K562 (cell line): ENCODE data around the gene FLAD1. TPM values are rescaled to one million over a fixed set of nuclear protein-coding genes. Genes with fewer than 3 reads are reported as not detected.

Experiments used
- ATAC-seq: fragments of 200-7000 bp; cut with Tn5 transposase; 3 replicates; pipeline ENCODE4 v1.9.1; 2020; ENCODE audit warnings: moderate library complexity
- BruUV-seq: library from RNA; stranded (reverse); fragments of 400-500 nt; replicated peaks from 2 replicates; lab custom pipeline; 2021; lab: Mats Ljungman, UMichigan
- CTCF ChIA-PET: fragments of 300-600 bp; formaldehyde crosslinking; extraction: SDS; loops from one replicate; lab custom pipeline; 2021; ENCODE audit warnings: low intra/inter-chr PET ratio; lab: Yijun Ruan, JAX
- POLR2A ChIA-PET: fragments of 300-600, 350-650 bp; sonication (Branson Sonifier 250); formaldehyde crosslinking; extraction: SDS; loops from one replicate; lab custom pipeline; 2021; ENCODE audit warnings: antibody characterized with exemption, inconsistent platforms; lab: Yijun Ruan, JAX
- DNase-seq, 4 experiments: peaks; one replicate each; pipeline versions ENCODE4 v3.0.0 to v3.0.0-alpha.2; 2011 to 2018; ENCODE audit warnings: low spot score in 3 of 4, mixed read lengths in 3 of 4; ENCODE audit errors: extremely low read depth in 1 of 4
- FAIRE-seq: peaks from 2 replicates; lab custom pipeline; 2011; peaks lifted over from hg19 to GRCh38; lab: Jason Lieb, UNC
- H2AFZ ChIP-seq: 2 replicates; pipeline ENCODE4 v1.6.0; 2011; ENCODE audit warnings: low read depth, low read length, control low read depth, inconsistent platforms
- H3K27ac ChIP-seq: fragments of 200-600 bp; 3 replicates; pipeline ENCODE4 v1.8.0; 2011; ENCODE audit warnings: low read depth, mild to moderate bottlenecking, control low read depth, inconsistent platforms, low read length, moderate library complexity, mixed read lengths; ENCODE audit errors: extremely low read depth
- H3K27me3 ChIP-seq, 2 experiments: fragments of 300-600 bp in 1 of 2; 2 replicates in 1 of 2; 3 replicates in 1 of 2; pipeline versions ENCODE4 v1.6.0 to v1.8.0; 2011; ENCODE audit warnings: inconsistent platforms in 2 of 2, low read length in 2 of 2, mild to moderate bottlenecking in 1 of 2, mixed read lengths in 1 of 2, moderate library complexity in 1 of 2; ENCODE audit not compliant: control insufficient read depth in 2 of 2, insufficient read depth in 2 of 2
- H3K36me3 ChIP-seq: fragments of 300-600 bp; 3 replicates; pipeline ENCODE4 v1.8.0; 2011; ENCODE audit warnings: mild to moderate bottlenecking, low read length, inconsistent platforms; ENCODE audit not compliant: control insufficient read depth, insufficient read depth
- H3K4me1 ChIP-seq, 2 experiments: fragments of 200-600 bp in 1 of 2; replicated peaks in 1 of 2; 2 replicates in 1 of 2; 3 replicates in 1 of 2; pipeline versions ENCODE4 v1.5.1 to v1.8.0; 2011; ENCODE audit warnings: inconsistent platforms in 2 of 2, low read length in 2 of 2, mild to moderate bottlenecking in 1 of 2, mixed read lengths in 1 of 2, moderate library complexity in 1 of 2; ENCODE audit not compliant: control insufficient read depth in 2 of 2, insufficient read depth in 2 of 2
- H3K4me2 ChIP-seq: 2 replicates; pipeline ENCODE4 v1.6.1; 2011; ENCODE audit warnings: low read length, control low read depth, inconsistent platforms, mixed read lengths; ENCODE audit not compliant: insufficient read depth
- H3K4me3 ChIP-seq: fragments of 200-600 bp; sonication (generic), shearing (Covaris generic); 2 replicates; pipeline ENCODE4 v1.5.1; 2016; ENCODE audit warnings: control low read depth, inconsistent platforms
- H3K79me2 ChIP-seq: fragments of 200-600 bp; 3 replicates; pipeline ENCODE4 v1.8.0; 2011; ENCODE audit warnings: low read length, inconsistent platforms; ENCODE audit not compliant: control insufficient read depth, insufficient read depth
- H3K9ac ChIP-seq, 2 experiments: 2 replicates each; pipeline versions ENCODE4 v1.6.0 to v1.6.1; 2011; ENCODE audit warnings: low read depth in 2 of 2, low read length in 2 of 2, control low read depth in 1 of 2, inconsistent platforms in 1 of 2, mild to moderate bottlenecking in 1 of 2, mixed read lengths in 1 of 2; ENCODE audit not compliant: insufficient read depth in 1 of 2
- H3K9me1 ChIP-seq: one replicate; pipeline ENCODE4 v1.6.0; 2011; ENCODE audit warnings: inconsistent platforms, mild to moderate bottlenecking, low read length, moderate library complexity; ENCODE audit not compliant: control insufficient read depth, insufficient read depth
- H3K9me3 ChIP-seq: replicated peaks from 2 replicates; pipeline ENCODE4 v1.5.1; 2011; ENCODE audit warnings: low read depth, low read length, inconsistent platforms; ENCODE audit not compliant: control insufficient read depth, insufficient read depth
- H4K20me1 ChIP-seq: replicated peaks from 2 replicates; pipeline ENCODE4 v1.6.1; 2011; ENCODE audit warnings: low read length, inconsistent platforms, mixed read lengths; ENCODE audit not compliant: control insufficient read depth, insufficient read depth
- DEAF1 ChIP-seq: fragments of 450-650 bp; formaldehyde crosslinking; IDR thresholded peaks from 2 replicates; pipeline ENCODE4 v1.4.0; 2020; ENCODE audit warnings: mild to moderate bottlenecking, moderate library complexity
- E2F8 ChIP-seq: fragments of 450-650 bp; IDR thresholded peaks from 2 replicates; pipeline ENCODE4 v1.7.1; 2018; ENCODE audit warnings: mild to moderate bottlenecking, low read depth; ENCODE audit not compliant: partially characterized antibody
- ESRRA ChIP-seq: fragments of 450-650 bp; IDR thresholded peaks from 2 replicates; pipeline ENCODE4 v1.6.1; 2014; ENCODE audit warnings: low read depth, mild to moderate bottlenecking, moderate library complexity, borderline replicate concordance
- HBP1 ChIP-seq: fragments of 450-650 bp; formaldehyde crosslinking; IDR thresholded peaks from 2 replicates; pipeline ENCODE4 v1.4.0; 2022; ENCODE audit warnings: missing genetic modification characterization
- MAFG ChIP-seq: fragments of 450-650 bp; conservative IDR thresholded peaks from 2 replicates; pipeline ENCODE4 v1.6.1; 2016; ENCODE audit warnings: missing genetic modification characterization, missing compliant biosample characterization
- NR2C2 ChIP-seq, 2 experiments: fragments of 200-800 bp in 1 of 2; sonication (Bioruptor generic) in 1 of 2; sonication (generic) in 1 of 2; formaldehyde crosslinking in 1 of 2; IDR thresholded peaks; 2 replicates each; pipeline versions ENCODE4 v1.6.1 to v1.8.0; 2016 to 2022; ENCODE audit warnings: mild to moderate bottlenecking in 1 of 2, missing compliant biosample characterization in 1 of 2, missing genetic modification characterization in 1 of 2, missing genetic modification reagents in 1 of 2
- OTX1 ChIP-seq: fragments of 450-650 bp; formaldehyde crosslinking; IDR thresholded peaks from 2 replicates; pipeline ENCODE4 v1.4.0; 2022; ENCODE audit warnings: mild to moderate bottlenecking
- PHB ChIP-seq: fragments of 250-450 bp; sonication (Bioruptor Pico); IDR thresholded peaks from 2 replicates; pipeline ENCODE4 v1.5.0; 2021
- POLR3G ChIP-seq: IDR thresholded peaks from 2 replicates; pipeline ENCODE4 v1.6.1; 2011; ENCODE audit not compliant: insufficient read length, insufficient replicate concordance; ENCODE audit errors: extremely low read depth
- YBX1 ChIP-seq: fragments of 450-650 bp; IDR thresholded peaks from 2 replicates; pipeline ENCODE4 v1.7.1; 2016; ENCODE audit warnings: mild to moderate bottlenecking
- ZC3H8 ChIP-seq: fragments of 450-650 bp; IDR thresholded peaks from 2 replicates; pipeline ENCODE4 v1.6.1; 2017
- ZNF311 ChIP-seq: fragments of 250-450 bp; sonication (Bioruptor Pico); IDR thresholded peaks from 2 replicates; pipeline ENCODE4 v1.4.0; 2020; ENCODE audit warnings: mild to moderate bottlenecking, moderate library complexity
- ZNF398 ChIP-seq: fragments of 250-450 bp; sonication (Bioruptor Pico); IDR thresholded peaks from 2 replicates; pipeline ENCODE4 v1.8.0; 2021; ENCODE audit warnings: moderate library complexity, mild to moderate bottlenecking, inconsistent platforms
- WGBS: fragments of 100-300 bp; shearing (Covaris generic); methylation state at CpG from one replicate; pipeline ENCODE4 v1.1.6; 2016; ENCODE audit warnings: low coverage, mixed read lengths; ENCODE audit not compliant: insufficient coverage; ENCODE audit errors: missing lambda C conversion rate; 5-methylcytosine and 5-hydroxymethylcytosine counted together
- in situ Hi-C: fragments of 300-500 bp; cut with MboI; formaldehyde crosslinking; loops from 4 replicates; pipeline ENCODE4 v1.15.0; 2018; ENCODE audit warnings: inconsistent platforms, mixed read lengths
- intact Hi-C: fragments of 100-400 bp; cut with micrococcal nuclease; formaldehyde crosslinking; loops from 2 replicates; pipeline ENCODE4 v1.14.2; 2022
- polyA plus RNA-seq, 8 experiments: library from polyadenylated mRNA; depleted of rRNA in 4 of 8; stranded (reverse) in 5 of 8; unstranded in 3 of 8; fragments of >200 nt; fragmentation: Nextera tagmentation in 2 of 8; fragmentation: Illumina TruSeq in 1 of 8; extraction: Ambion mirVana in 2 of 8; extraction: Trizol in 1 of 8; gene quantifications; 2 replicates each; pipeline versions ENCODE4 v1.2.1 to v1.2.3, GENCODE V29; 2011 to 2014; ENCODE audit warnings: inconsistent platforms in 1 of 8, missing spikeins in 1 of 8
- total RNA-seq, 7 experiments: library from RNA; depleted of rRNA in 6 of 7; stranded (reverse); fragments of >200 nt in 6 of 7; fragmentation: Illumina TruSeq in 2 of 7; extraction: Trizol in 2 of 7; gene quantifications; 2 replicates each; pipeline versions ENCODE4 v1.2.1 to v1.2.3, GENCODE V29; 2011 to 2021; ENCODE audit warnings: low replicate concordance in 1 of 7

FLAD1 gene
- total and polyA plus RNA-seq, 9 of the 15 experiments (the other 6 are each of a cell fraction or from before 2014, with no cell fraction given), result 24.9 to 85.8 (median 67.0) TPM

GRCh38 chr1:155009742-155010141 is 26.6 kb downstream of the FLAD1 start:
- Histone ChIP-seq H3K36me3 (peaks cover 73% of the 10 kb centered on the region; the same call in 2 of the 3 replicates), H3K27ac (no peak overlapping the region; the same call in 2 of the 3 replicates), H4K20me1 (peaks cover 3% of the 10 kb centered on the region), H3K9me1 (no peaks in the 10 kb centered on the region), H3K27me3 (no peaks in the 10 kb centered on the region), H2AFZ (no peak overlapping the region), H3K4me3 (no peak overlapping the region), H3K4me1 (peaks cover 86 to 87% of the 10 kb centered on the region in 2 experiments), H3K9ac (peak overlapping the region in 1 of 2 experiments; percentile 78; a peak in 1 of 4 replicates), H3K4me2 (no peak overlapping the region), H3K79me2 (peaks cover 89% of the 10 kb centered on the region), H3K9me3 (no peaks in the 10 kb centered on the region)
- DNase-seq (no peak), ATAC-seq (no peak), FAIRE-seq (no peak)
- intact Hi-C loops (no loop called here), in situ Hi-C loops (no loop called here)
- CTCF ChIA-PET, result no interaction called here
- TF ChIP-seq DEAF1 (CRISPR knock-in tag), result no peak
- TF ChIP-seq HBP1 (CRISPR knock-in tag), result 0 out of 2 replicates have a peak, but pooled peaks have one; percentile 18
- TF ChIP-seq OTX1 (CRISPR knock-in tag), result 0 out of 2 replicates have a peak, but pooled peaks have one; percentile 10
- TF ChIP-seq PHB (CRISPR knock-in tag), result no peak
- TF ChIP-seq POLR3G, result no peak
- TF ChIP-seq NR2C2 (CRISPR knock-in tag; IDR thresholded peaks at IDR 0.05), result no peak
- TF ChIP-seq NR2C2 (tag; IDR thresholded peaks at IDR 0.05), result no peak
- TF ChIP-seq YBX1, result no peak
- no peak for TF ChIP-seq E2F8
- TF ChIP-seq MAFG (tag), result no peak
- no peak for TF ChIP-seq ZNF398 (CRISPR knock-in tag)
- TF ChIP-seq ZC3H8, result no peak
- no peak for TF ChIP-seq ESRRA
- TF ChIP-seq ZNF311 (CRISPR knock-in tag), result no peak
- BruUV-seq, result no TSS peak
- WGBS, result 89% methylated on average over 5 of the region's 5 CpGs
- POLR2A ChIA-PET, result interaction anchor here (0.7 kb wide), 1 partner anchor 9 kb away, joined by 5 read pairs; no protein-coding TSS in a partner anchor
